GDM1 (cell line): ENCODE measurements around the gene ZNF668.
"Not testable (repeated sequence)": the region's sequence is repeated elsewhere in the genome, so short reads cannot be mapped to it uniquely, and the experiment has no call there.

Experiments
- DNase-seq: peaks from one replicate; lab custom pipeline; 2025; lab: John Stamatoyannopoulos, UW

ZNF668 gene

GRCh38 chr16:31055613-31056012 is 18.4 kb downstream of the ZNF668 start:
- DNase-seq: no peak

GRCh38 chr16:31052114-31052513 is 21.9 kb downstream of the ZNF668 start:
- no peak for DNase-seq

- DNase-seq: no peak
Observed at GRCh38 chr16:31050280-31051030, 23.6 kb downstream of the ZNF668 start.

- DNase-seq: no peak
Observed at GRCh38 chr16:31043898-31044481, 30.1 kb downstream of the ZNF668 start.

GRCh38 chr16:31043352-31043751 is 30.7 kb downstream of the ZNF668 start:
- no peak for DNase-seq

- DNase-seq: no peak
Observed at GRCh38 chr16:31042866-31043265, 31.2 kb downstream of the ZNF668 start.

GRCh38 chr16:31038993-31039392 is 35.0 kb downstream of the ZNF668 start:
- no peak for DNase-seq

GRCh38 chr16:31036691-31037090 is 37.3 kb downstream of the ZNF668 start:
- no peak for DNase-seq

- DNase-seq: peak; percentile 56
Observed at GRCh38 chr16:31033709-31034492, 40.1 kb downstream of the ZNF668 start.

GRCh38 chr16:31032736-31033708 is 41.0 kb downstream of the ZNF668 start, which contains the start of gene STX4:
TSS of gene STX4 (plus strand) at chr16:31033558. CDS start at chr16:31033806, 248 bp downstream.
- peak; percentile 92 for DNase-seq

- DNase-seq: no peak
Observed at GRCh38 chr16:31031276-31031675, 42.8 kb downstream of the ZNF668 start.

GRCh38 chr16:31029272-31029671 is 44.8 kb downstream of the ZNF668 start:
- DNase-seq: no peak

GRCh38 chr16:31025339-31025738 is 48.7 kb downstream of the ZNF668 start:
- DNase-seq: no peak

GRCh38 chr16:31023627-31024226 is 50.3 kb downstream of the ZNF668 start:
- no peak for DNase-seq

- DNase-seq: no peak
Observed at GRCh38 chr16:31023252-31023602, 50.8 kb downstream of the ZNF668 start.

GRCh38 chr16:31022544-31023251 is 51.3 kb downstream of the ZNF668 start:
- no peak for DNase-seq

GRCh38 chr16:31020536-31020935 is 53.5 kb downstream of the ZNF668 start:
- no peak for DNase-seq

- DNase-seq: not testable (repeated sequence)
Observed at GRCh38 chr16:31017756-31018155, 56.3 kb downstream of the ZNF668 start.

GRCh38 chr16:31016018-31016417 is 58.0 kb downstream of the ZNF668 start:
- no peak for DNase-seq

GRCh38 chr16:31013292-31013691 is 60.7 kb downstream of the ZNF668 start:
- DNase-seq: not testable (repeated sequence)

- not testable (repeated sequence) for DNase-seq
Observed at GRCh38 chr16:31011815-31012214, 62.2 kb downstream of the ZNF668 start.
